HG03457 (cell line): ENCODE data around the gene MPPE1.
"Not testable (repeated sequence)": the region's sequence is repeated elsewhere in the genome, so short reads cannot be mapped to it uniquely, and the experiment has no call there.

Experiments used
- ATAC-seq: cut with Tn5 transposase; IDR thresholded peaks from one replicate; pipeline ENCODE4 v1.9.1; 2021; ENCODE audit warnings: moderate number of reproducible peaks; ENCODE audit not compliant: unreplicated experiment

Gene MPPE1

DNA sequence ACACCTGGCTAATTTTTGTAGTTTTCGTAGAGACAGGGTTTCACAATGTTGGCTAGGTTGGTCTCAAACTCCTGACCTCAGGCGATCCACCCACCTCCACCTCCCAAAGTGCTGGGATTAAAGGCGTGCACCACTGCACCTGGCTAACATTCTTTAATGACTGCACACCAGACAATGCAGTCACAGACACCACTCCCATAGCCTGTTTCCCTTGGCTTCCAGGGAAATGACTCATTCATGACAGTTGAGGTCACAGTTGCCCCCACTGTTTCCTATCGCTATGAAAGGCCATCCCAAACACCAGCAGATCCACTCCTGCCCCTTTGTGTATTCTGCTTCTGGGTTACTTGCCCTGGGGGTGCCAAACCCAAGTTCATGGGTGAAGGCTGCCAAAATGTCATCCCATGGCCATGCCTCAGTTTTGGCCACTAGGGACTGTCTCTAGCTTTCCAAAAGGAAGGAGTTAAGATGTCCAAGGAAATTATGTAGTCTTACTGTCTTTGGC, 48.2 kb downstream of the MPPE1 start:
- ATAC-seq: no peak

DNA sequence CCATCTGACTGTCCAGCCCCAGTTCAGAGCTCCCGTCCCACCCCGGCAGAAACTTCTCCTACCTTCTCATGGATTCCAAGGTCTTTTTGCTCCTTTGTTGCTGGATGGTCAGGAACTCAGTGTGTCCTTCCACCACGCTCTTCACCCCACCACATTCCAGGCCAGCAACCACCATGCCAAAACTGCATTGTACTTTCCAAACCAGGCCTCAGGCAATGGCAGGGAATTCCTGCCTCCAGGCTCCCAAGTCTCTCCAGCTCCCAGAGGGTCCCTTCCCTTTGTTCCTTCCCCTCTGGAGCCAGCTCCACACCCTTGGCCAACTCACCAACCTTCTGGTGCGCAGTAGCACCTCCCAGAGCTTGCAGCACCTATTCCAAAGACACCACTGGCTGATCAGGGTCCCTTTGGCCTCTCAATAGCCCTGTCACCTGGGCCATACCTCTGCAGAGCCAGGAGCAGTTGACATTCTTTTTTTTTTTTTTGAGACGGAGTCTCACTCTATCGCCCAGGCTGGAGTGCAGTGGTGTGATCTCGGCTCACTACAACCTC, 48.8 kb downstream of the MPPE1 start:
- no peak for ATAC-seq

- no peak for ATAC-seq
Observed at GRCh38 chr18:11857177-11857887, 50.8 kb downstream of the MPPE1 start.

GRCh38 chr18:11854554-11854953, 53.6 kb downstream of the MPPE1 start:
- ATAC-seq: not testable (repeated sequence)

GRCh38 chr18:11851806-11852337, 56.2 kb downstream of the MPPE1 start:
- no peak for ATAC-seq

- ATAC-seq: peak; percentile 86
Observed at GRCh38 chr18:11851146-11851805, 56.8 kb downstream of the MPPE1 start, which contains the start of gene CHMP1B. Gene CHMP1B (plus strand): TSS chr18:11851413. CDS start chr18:11851512, 99 bp downstream.

GRCh38 chr18:11850821-11851145, 57.3 kb downstream of the MPPE1 start:
- peak; percentile 25 for ATAC-seq

- no peak for ATAC-seq
Observed at GRCh38 chr18:11849841-11850634, 58.1 kb downstream of the MPPE1 start.

GRCh38 chr18:11849279-11849678, 58.8 kb downstream of the MPPE1 start:
- ATAC-seq: no peak

GRCh38 chr18:11847811-11848210, 60.3 kb downstream of the MPPE1 start:
- no peak for ATAC-seq

GRCh38 chr18:11845654-11846053, 62.5 kb downstream of the MPPE1 start:
- no peak for ATAC-seq

DNA sequence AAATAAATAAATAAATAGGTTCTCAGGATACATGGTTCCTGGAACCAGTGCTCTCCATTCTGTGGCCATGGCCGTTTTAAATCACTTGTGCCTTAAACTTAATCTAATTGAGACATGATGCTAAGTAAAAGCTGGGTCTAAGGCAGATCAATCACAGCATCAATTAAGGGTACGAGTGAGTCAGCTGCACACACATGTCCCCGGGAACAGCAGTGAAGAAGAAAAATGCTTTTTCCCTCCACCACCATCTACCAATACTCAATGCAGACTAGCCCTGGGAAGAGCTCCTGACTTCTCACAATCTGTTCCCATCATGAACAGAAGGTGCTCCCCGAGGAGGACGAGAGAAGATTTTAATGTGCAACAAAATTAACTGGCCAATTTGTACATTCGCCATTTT, 63.7 kb downstream of the MPPE1 start:
- no peak for ATAC-seq

GRCh38 chr18:11842562-11842961, 65.6 kb downstream of the MPPE1 start:
- ATAC-seq: no peak

DNA sequence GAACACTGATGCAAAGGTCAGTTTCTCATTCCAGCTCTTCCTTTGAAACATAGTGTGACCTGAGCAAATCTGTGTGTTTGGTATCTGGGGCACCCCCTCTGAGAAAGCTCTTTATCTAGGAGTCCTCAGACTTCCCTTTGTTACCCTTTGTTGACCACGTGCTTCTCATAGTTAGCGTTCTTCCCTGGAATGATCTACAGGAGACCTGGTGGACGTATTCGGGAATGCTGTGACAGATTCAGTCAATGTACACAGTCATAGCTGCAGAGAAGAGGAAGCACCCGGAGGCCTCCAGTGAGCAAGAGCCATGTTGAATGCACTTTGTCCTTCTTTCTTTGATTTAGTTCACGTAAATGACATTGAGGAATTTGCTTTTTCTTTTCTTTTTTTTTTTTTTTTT, 67.6 kb downstream of the MPPE1 start:
- ATAC-seq: no peak

DNA sequence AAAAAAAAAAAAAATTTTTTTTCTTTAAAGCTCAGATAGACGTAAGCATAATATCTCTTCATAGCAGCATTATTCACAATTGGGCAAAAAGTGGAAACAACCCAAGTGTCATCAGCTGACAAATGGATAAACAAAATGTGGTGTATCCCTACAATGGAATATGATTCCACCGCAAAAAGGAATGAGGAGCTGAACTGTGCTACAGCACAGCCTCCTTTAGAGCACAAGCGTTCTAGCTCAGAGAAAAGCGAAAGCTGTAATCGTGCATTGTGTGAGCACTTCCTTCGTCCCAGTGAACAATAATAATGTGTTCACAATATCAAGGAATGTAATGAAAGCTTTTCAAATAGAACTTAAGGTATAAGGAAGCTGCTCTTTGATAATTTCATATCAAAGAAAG, 68.6 kb downstream of the MPPE1 start:
- ATAC-seq: no peak

- no peak for ATAC-seq
Observed at GRCh38 chr18:11834772-11835171, 73.3 kb downstream of the MPPE1 start.
